ENCODE data around the gene CAB39.

CAB39 gene

DNA sequence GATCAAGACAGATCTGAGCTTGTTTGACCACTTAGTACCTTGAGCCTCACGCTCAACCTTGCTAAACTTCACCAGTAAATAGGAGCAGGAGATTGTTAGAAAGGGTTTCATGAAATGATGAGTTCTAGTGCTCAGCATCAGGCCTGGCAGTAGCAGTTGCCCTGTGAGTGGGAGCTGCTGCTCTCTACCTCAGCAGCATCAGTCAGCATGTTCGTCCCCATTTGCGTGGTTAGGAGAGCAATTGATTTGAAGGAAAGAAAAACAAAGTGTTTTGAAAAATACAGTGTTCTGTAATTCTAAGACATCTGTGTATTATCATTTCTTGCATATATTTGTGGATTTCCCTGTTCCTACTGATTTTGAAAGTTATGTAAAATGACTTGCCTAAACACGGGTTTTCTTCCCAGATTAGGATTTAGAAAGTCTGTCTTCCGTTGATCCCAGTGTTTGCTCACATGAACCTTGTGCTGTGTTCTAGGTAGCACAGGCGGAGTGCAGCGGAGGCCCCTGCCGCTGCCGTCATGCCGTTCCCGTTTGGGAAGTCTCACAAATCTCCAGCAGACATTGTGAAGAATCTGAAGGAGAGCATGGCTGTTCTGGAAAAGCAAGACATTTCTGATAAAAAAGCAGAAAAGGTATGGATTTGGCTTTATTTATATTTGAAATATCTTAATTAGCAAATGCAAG, 47.0 kb downstream of the CAB39 start:
- no peak for DNase-seq
- Mint-ChIP-seq H3K4me3 (no peak overlapping the region), H3K27ac (peak overlapping the region; percentile 88), H3K36me3 (ENCODE audit: low read depth) (peaks cover 24% of the 10 kb centered on the region), H3K27me3 (ENCODE audit: low read depth, poor library complexity) (no peaks in the 10 kb centered on the region), H3K9me3 (no peaks in the 10 kb centered on the region), H3K4me1 (peaks cover 21% of the 10 kb centered on the region)
- TF ChIP-seq, protein P1, sequence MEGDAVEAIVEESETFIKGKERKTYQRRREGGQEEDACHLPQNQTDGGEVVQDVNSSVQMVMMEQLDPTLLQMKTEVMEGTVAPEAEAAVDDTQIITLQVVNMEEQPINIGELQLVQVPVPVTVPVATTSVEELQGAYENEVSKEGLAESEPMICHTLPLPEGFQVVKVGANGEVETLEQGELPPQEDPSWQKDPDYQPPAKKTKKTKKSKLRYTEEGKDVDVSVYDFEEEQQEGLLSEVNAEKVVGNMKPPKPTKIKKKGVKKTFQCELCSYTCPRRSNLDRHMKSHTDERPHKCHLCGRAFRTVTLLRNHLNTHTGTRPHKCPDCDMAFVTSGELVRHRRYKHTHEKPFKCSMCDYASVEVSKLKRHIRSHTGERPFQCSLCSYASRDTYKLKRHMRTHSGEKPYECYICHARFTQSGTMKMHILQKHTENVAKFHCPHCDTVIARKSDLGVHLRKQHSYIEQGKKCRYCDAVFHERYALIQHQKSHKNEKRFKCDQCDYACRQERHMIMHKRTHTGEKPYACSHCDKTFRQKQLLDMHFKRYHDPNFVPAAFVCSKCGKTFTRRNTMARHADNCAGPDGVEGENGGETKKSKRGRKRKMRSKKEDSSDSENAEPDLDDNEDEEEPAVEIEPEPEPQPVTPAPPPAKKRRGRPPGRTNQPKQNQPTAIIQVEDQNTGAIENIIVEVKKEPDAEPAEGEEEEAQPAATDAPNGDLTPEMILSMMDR (IDR thresholded peaks at IDR 0.05), result no peak

DNA sequence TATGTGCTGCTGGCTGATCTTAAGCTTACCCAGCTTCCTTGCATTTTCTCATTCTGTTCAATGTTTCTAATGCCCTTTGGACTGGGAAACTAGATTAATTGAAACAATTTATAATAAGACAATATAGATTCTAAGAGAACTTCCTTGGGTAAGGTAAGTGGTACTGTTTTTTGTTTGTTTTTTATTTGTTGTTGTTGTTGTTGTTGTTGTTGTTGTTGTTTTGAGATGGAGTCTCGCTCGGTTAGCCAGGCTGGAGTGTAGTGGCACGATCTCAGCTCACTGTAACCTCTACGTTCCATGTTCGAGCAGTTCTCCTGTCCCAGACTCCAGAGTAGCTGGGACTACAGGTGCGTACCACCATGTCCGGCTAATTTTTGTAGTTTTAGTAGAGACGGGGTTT, 49.1 kb downstream of the CAB39 start:
- Mint-ChIP-seq H3K9me3 (no peaks in the 10 kb centered on the region), H3K27me3 (ENCODE audit: low read depth, poor library complexity) (no peaks in the 10 kb centered on the region), H3K27ac (no peak overlapping the region), H3K4me1 (peaks cover 21% of the 10 kb centered on the region), H3K4me3 (no peak overlapping the region), H3K36me3 (ENCODE audit: low read depth) (peaks cover 38% of the 10 kb centered on the region)
- no peak for DNase-seq
- TF ChIP-seq, protein P1 (IDR thresholded peaks at IDR 0.05), result no peak

DNA sequence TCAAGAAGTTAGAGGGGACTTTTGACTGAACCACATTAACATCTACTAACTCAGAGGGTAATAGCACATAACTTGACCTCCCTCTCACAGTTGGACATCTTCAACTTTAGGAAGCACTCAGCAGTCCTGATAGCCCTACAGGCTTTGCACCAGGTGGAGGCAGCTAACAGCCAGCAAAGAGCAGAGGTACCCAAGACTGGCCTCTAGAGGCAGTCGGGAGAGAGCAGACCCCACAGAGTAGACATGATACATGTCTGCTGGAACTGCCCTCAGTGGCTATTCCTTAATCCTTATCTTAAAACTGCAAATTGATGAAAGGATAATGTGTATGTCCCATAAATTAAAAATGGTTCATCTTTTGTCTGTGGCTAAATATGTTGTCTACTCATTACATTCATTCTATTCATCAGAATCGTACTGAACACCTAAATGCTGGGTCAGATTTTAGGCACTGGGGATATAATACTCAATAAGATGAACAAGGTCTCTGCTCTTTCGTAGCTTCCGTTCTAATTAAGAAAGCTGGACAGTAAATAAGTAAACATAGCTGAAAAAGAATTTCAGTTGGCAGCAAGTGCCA, 49.8 kb downstream of the CAB39 start:
- Mint-ChIP-seq H3K4me3 (no peak overlapping the region), H3K36me3 (ENCODE audit: low read depth) (peaks cover 45% of the 10 kb centered on the region), H3K9me3 (no peaks in the 10 kb centered on the region), H3K4me1 (peaks cover 21% of the 10 kb centered on the region), H3K27me3 (ENCODE audit: low read depth, poor library complexity) (no peaks in the 10 kb centered on the region), H3K27ac (peak overlapping the region; percentile 67)
- DNase-seq, result peak; percentile 12
- TF ChIP-seq, protein P1 (IDR thresholded peaks at IDR 0.05), result peak; percentile 47

DNA sequence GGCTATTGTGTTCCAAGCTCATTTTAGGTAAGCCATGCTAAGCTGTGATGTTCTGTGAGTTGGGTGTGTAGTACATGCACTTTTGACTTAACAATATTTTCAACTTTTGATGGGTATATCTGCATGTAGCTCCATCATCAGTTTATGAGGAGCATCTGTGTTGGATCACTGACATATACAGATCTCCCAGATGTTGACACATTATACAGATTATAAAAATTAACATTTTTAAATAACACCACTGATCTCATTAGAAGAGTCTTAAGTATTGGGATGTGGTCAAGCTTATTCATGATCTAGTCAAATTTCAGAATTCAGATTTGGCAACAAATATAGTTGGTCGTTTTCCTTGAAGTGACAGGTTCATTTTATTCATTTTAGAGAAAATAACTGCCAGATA, 51.7 kb downstream of the CAB39 start:
- Mint-ChIP-seq H3K27ac (no peak overlapping the region), H3K27me3 (ENCODE audit: low read depth, poor library complexity) (no peaks in the 10 kb centered on the region), H3K36me3 (ENCODE audit: low read depth) (peaks cover 62% of the 10 kb centered on the region), H3K9me3 (no peaks in the 10 kb centered on the region), H3K4me3 (no peak overlapping the region), H3K4me1 (peaks cover 14% of the 10 kb centered on the region)
- TF ChIP-seq, protein P1 (IDR thresholded peaks at IDR 0.05), result no peak
- DNase-seq, result no peak

DNA sequence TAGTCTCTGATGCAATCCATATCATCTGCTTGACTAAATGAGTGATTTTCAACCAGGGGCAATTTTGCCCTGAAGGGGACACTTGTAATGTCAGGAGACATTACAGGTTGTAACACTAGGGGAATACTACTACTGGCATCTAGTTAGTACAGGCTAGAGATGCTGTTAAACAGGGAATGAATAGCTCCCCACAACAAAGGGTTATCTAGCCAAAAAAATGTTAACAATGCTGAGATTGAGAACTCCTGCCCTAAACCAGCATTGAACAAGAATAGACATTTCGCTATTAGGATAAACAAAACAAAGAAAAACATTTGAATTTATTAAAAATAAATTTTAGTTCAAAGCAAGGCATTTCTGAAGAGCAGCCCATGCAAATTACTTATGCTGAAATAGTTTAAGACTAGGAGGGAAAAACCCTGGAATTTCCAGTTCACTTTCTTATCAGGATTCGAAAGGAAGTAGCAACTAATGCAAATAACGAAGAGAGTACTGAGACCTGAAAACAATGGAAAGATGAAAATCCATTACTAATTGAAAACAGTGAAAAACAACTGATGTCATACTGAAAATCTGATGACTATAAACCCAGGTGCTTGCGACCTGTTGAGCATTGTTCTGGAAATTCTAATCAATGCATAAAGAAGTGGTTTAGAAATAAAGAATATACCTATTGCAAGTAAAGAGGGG, 53.1 kb downstream of the CAB39 start:
- no peak for DNase-seq
- peaks cover 71% of the 10 kb centered on the region for H3K36me3 Mint-ChIP-seq (ENCODE audit: low read depth)

More for the DNA sequence above, 53.1 kb downstream of the CAB39 start:
- peaks cover 2% of the 10 kb centered on the region for H3K4me1 Mint-ChIP-seq
- TF ChIP-seq, protein P1 (IDR thresholded peaks at IDR 0.05), result no peak
- no peak overlapping the region for H3K4me3 Mint-ChIP-seq
- H3K9me3 Mint-ChIP-seq, result no peaks in the 10 kb centered on the region
- no peak overlapping the region for H3K27ac Mint-ChIP-seq
- no peaks in the 10 kb centered on the region for H3K27me3 Mint-ChIP-seq (ENCODE audit: low read depth, poor library complexity)
